SHP77 treated with DMSO at 0.1 percent for 48 hours (cell line): ENCODE results near the gene TNK2.
"Not testable (repeated sequence)": the region's sequence is repeated elsewhere in the genome, so short reads cannot be mapped to it uniquely, and the experiment has no call there.

Source experiments
- DNase-seq: peaks from one replicate; lab custom pipeline; 2025; lab: John Stamatoyannopoulos, UW

The TNK2 gene

GRCh38 chr3:195916991-195917390, 8.6 kb upstream of the TNK2 start:
- DNase-seq, result no peak

- no peak for DNase-seq
Measured at GRCh38 chr3:195916291-195916690, 7.9 kb upstream of the TNK2 start.

GRCh38 chr3:195914648-195915473, 6.5 kb upstream of the TNK2 start:
- no peak for DNase-seq

- DNase-seq, result not testable (repeated sequence)
Measured at GRCh38 chr3:195914146-195914545, 5.8 kb upstream of the TNK2 start.

- DNase-seq, result no peak
Measured at GRCh38 chr3:195913382-195913781, 5.0 kb upstream of the TNK2 start.

- no peak for DNase-seq
Measured at GRCh38 chr3:195911946-195912270, 3.6 kb upstream of the TNK2 start.

- no peak for DNase-seq
Measured at GRCh38 chr3:195911041-195911945, 2.9 kb upstream of the TNK2 start.

- no peak for DNase-seq
Measured at GRCh38 chr3:195910499-195910845, 2.1 kb upstream of the TNK2 start.

GRCh38 chr3:195909644-195910498, 1.5 kb upstream of the TNK2 start:
- no peak for DNase-seq

- DNase-seq, result no peak
Measured at GRCh38 chr3:195908694-195909581, 587 bp upstream of the TNK2 start.

- no peak for DNase-seq
Measured at GRCh38 chr3:195907684-195907933, 742 bp downstream of the TNK2 start.

- no peak for DNase-seq
Measured at GRCh38 chr3:195906865-195907683, 1.3 kb downstream of the TNK2 start.

GRCh38 chr3:195905970-195906864, 2.1 kb downstream of the TNK2 start:
- DNase-seq, result no peak

GRCh38 chr3:195904368-195904767, 4.0 kb downstream of the TNK2 start:
- no peak for DNase-seq

- DNase-seq, result no peak
Measured at GRCh38 chr3:195903950-195904290, 4.4 kb downstream of the TNK2 start.

- not testable (repeated sequence) for DNase-seq
Measured at GRCh38 chr3:195902634-195903033, 5.7 kb downstream of the TNK2 start.

- not testable (repeated sequence) for DNase-seq
Measured at GRCh38 chr3:195901836-195902585, 6.3 kb downstream of the TNK2 start.

- DNase-seq, result no peak
Measured at GRCh38 chr3:195900436-195901355, 7.7 kb downstream of the TNK2 start.
